Measurements from ENCODE around the gene MGARP.

MGARP gene

DNA sequence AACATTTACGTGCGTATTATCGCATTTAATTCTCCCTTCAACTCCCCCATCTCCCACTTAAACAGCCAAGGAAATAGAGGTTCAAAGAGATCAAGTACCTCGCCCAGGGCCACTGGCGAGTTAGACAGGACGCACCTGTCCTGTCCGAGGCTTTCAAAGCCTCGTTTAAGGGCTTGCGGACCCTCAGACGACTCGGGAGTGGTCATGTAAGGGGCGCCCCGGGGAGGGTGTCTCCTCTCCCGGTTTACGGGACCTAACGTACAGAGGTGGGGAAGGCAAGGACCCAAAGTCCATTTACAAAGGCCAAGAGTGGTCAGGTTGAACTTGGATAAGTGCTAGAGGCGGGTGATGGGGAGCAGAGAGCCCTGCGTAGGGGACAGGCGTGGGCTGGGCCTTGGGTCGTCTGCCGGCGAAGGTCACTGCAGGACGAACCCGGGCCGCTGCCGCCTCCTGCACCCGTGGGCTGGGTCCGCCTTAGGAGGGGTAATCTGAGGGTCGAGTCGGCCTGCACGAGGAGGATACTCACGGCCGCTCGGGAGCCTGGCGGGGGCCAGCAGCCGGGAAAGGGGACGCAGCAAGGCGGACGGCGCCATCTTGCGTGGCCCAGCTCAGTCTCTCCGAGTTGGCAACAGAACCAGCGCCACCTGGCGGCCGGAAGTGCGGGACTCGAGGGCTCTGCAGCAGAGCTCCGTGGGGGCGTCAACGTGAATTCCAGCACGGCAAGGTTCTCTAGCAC lies 15.3 kb upstream of the MGARP start:
- Histone ChIP-seq H3K27ac (ENCODE audit: low read depth, low read length) (peak overlapping the region; percentile 56), H3K36me3 (ENCODE audit: low read length) (peaks cover 2% of the 10 kb centered on the region; the same call in 1 of the 2 replicates), H3K79me2 (ENCODE audit: insufficient read depth, low read length) (no peaks in the 10 kb centered on the region), H3K9me2 (replicated peaks; ENCODE audit: insufficient read depth, low read length) (no peaks in the 10 kb centered on the region), H4K20me1 (ENCODE audit: low read depth, low read length) (no peaks in the 10 kb centered on the region), H3K4me3 (ENCODE audit: insufficient read depth, low read length, poor library complexity, severe bottlenecking) (peak overlapping the region; percentile 83), H2AFZ (ENCODE audit: low read depth, low read length, severe bottlenecking) (peak overlapping the region; percentile 89), H3F3A (ENCODE audit: insufficient read depth) (no peaks in the 10 kb centered on the region), H3K9ac (ENCODE audit: low read length) (peak overlapping the region; percentile 79), H3K4me2 (ENCODE audit: low read depth, low read length, poor library complexity, severe bottlenecking) (peak overlapping the region; percentile 78), H3K27me3 (ENCODE audit: low read length) (no peaks in the 10 kb centered on the region), H3K9me3 (ENCODE audit: insufficient read depth, low read length) (no peaks in the 10 kb centered on the region)
- TF ChIP-seq EZH2phosphoT487 (conservative IDR thresholded peaks at IDR 0.05; ENCODE audit: low read length): no peak
- TF ChIP-seq, protein P1, sequence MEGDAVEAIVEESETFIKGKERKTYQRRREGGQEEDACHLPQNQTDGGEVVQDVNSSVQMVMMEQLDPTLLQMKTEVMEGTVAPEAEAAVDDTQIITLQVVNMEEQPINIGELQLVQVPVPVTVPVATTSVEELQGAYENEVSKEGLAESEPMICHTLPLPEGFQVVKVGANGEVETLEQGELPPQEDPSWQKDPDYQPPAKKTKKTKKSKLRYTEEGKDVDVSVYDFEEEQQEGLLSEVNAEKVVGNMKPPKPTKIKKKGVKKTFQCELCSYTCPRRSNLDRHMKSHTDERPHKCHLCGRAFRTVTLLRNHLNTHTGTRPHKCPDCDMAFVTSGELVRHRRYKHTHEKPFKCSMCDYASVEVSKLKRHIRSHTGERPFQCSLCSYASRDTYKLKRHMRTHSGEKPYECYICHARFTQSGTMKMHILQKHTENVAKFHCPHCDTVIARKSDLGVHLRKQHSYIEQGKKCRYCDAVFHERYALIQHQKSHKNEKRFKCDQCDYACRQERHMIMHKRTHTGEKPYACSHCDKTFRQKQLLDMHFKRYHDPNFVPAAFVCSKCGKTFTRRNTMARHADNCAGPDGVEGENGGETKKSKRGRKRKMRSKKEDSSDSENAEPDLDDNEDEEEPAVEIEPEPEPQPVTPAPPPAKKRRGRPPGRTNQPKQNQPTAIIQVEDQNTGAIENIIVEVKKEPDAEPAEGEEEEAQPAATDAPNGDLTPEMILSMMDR (IDR thresholded peaks at IDR 0.05; ENCODE audit: insufficient read depth, low read length, poor library complexity, severe bottlenecking): peak; percentile 47

DNA sequence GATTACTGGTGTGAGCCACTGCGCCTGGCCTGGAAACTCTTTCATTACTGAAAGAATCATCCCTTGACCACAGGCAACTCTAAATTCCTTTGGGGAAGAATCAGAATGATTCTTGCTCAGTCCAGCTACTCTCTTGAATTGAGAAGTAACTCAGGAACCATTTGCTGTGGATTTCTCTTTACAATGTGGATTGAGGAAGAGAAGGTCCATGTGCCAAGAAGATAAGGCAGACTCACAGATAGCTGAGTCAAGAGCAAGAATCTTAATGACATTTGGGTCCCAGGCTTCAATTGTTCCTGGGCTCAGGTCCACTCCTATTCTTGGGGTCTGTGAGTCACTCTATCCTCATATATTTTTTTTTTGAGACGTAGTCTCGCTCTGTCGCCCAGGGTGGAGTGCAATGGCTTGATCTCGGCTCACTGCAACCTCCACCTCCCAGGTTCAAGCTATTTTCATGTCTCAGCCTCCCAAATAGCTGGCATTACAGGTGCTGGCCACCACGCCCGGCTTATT lies 6.2 kb upstream of the MGARP start:
- Histone ChIP-seq H3K36me3 (ENCODE audit: low read length) (no peaks in the 10 kb centered on the region), H3F3A (ENCODE audit: insufficient read depth) (no peaks in the 10 kb centered on the region), H3K9ac (ENCODE audit: low read length) (no peak overlapping the region), H3K27ac (ENCODE audit: low read depth, low read length) (no peak overlapping the region), H3K9me3 (ENCODE audit: insufficient read depth, low read length) (no peaks in the 10 kb centered on the region), H4K20me1 (ENCODE audit: low read depth, low read length) (no peaks in the 10 kb centered on the region), H2AFZ (ENCODE audit: low read depth, low read length, severe bottlenecking) (no peak overlapping the region), H3K79me2 (ENCODE audit: insufficient read depth, low read length) (no peaks in the 10 kb centered on the region), H3K4me2 (ENCODE audit: low read depth, low read length, poor library complexity, severe bottlenecking) (no peak overlapping the region), H3K4me3 (ENCODE audit: insufficient read depth, low read length, poor library complexity, severe bottlenecking) (no peak overlapping the region), H3K9me2 (replicated peaks; ENCODE audit: insufficient read depth, low read length) (no peaks in the 10 kb centered on the region), H3K27me3 (ENCODE audit: low read length) (no peaks in the 10 kb centered on the region)
- TF ChIP-seq EZH2phosphoT487 (conservative IDR thresholded peaks at IDR 0.05; ENCODE audit: low read length): no peak
- TF ChIP-seq, protein P1 (IDR thresholded peaks at IDR 0.05; ENCODE audit: insufficient read depth, low read length, poor library complexity, severe bottlenecking): no peak

DNA sequence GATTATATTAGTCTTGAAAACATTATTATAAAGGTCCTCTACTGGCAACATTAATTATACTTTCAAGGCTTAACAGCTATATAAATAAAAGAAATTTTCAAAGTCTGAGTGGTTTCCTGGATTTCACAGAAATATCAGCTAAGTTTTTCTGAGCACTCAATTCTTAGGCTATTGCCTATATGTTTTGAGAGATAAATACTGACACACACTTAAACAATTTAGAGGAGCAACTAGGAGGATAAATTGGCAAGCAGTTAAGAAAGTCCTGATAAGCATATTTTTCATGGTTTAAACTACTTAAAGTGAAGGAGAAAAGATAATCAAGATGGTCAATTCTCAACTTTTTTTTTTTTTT lies 2.7 kb upstream of the MGARP start:
- Histone ChIP-seq H4K20me1 (ENCODE audit: low read depth, low read length) (no peaks in the 10 kb centered on the region), H3K4me2 (ENCODE audit: low read depth, low read length, poor library complexity, severe bottlenecking) (no peak overlapping the region), H3K4me3 (ENCODE audit: insufficient read depth, low read length, poor library complexity, severe bottlenecking) (no peak overlapping the region), H2AFZ (ENCODE audit: low read depth, low read length, severe bottlenecking) (no peak overlapping the region), H3K9me3 (ENCODE audit: insufficient read depth, low read length) (no peaks in the 10 kb centered on the region), H3K9me2 (replicated peaks; ENCODE audit: insufficient read depth, low read length) (no peaks in the 10 kb centered on the region), H3K9ac (ENCODE audit: low read length) (no peak overlapping the region), H3K79me2 (ENCODE audit: insufficient read depth, low read length) (no peaks in the 10 kb centered on the region), H3K27me3 (ENCODE audit: low read length) (no peaks in the 10 kb centered on the region), H3K36me3 (ENCODE audit: low read length) (no peaks in the 10 kb centered on the region), H3F3A (ENCODE audit: insufficient read depth) (no peaks in the 10 kb centered on the region), H3K27ac (ENCODE audit: low read depth, low read length) (no peak overlapping the region)
- TF ChIP-seq, protein P1 (IDR thresholded peaks at IDR 0.05; ENCODE audit: insufficient read depth, low read length, poor library complexity, severe bottlenecking): no peak
- TF ChIP-seq EZH2phosphoT487 (conservative IDR thresholded peaks at IDR 0.05; ENCODE audit: low read length): no peak

All from SU-DHL-6 (cell line).